K562 (cell line): ENCODE measurements around the gene SIRT7. TPM values are rescaled to one million over a fixed set of nuclear protein-coding genes. Genes with fewer than 3 reads are reported as not detected.

ENCODE experiments used
- DNMT1 ChIP-seq: fragments of 450-650 bp; IDR thresholded peaks from 2 replicates; pipeline ENCODE4 v1.6.1; 2016; ENCODE audit warnings: antibody characterized with exemption, mild to moderate bottlenecking
- ELF2 ChIP-seq: fragments of 250-450 bp; sonication (Bioruptor Pico); IDR thresholded peaks from 2 replicates; pipeline ENCODE4 v1.5.0; 2021; ENCODE audit warnings: mild to moderate bottlenecking
- KAT7 ChIP-seq: sonication (generic); formaldehyde crosslinking; IDR thresholded peaks from 2 replicates; pipeline ENCODE4 v1.8.0; 2022; ENCODE audit warnings: missing genetic modification reagents, mild to moderate bottlenecking, borderline replicate concordance
- MYC ChIP-seq, 2 experiments: fragments of 250-450 bp in 1 of 2; sonication (Bioruptor Pico) in 1 of 2; IDR thresholded peaks; 2 replicates each; pipeline versions ENCODE4 v1.5.1 to v1.6.1; 2012 to 2021; ENCODE audit warnings: low read depth in 2 of 2, borderline replicate concordance in 1 of 2, improper control_type of control experiment in 1 of 2, low read length in 1 of 2, mild to moderate bottlenecking in 1 of 2, moderate library complexity in 1 of 2
- NCOA6 ChIP-seq: fragments of 450-650 bp; IDR thresholded peaks from 2 replicates; pipeline ENCODE4 v1.6.1; 2017; ENCODE audit warnings: mild to moderate bottlenecking
- NFRKB ChIP-seq: fragments of 450-650 bp; IDR thresholded peaks from 2 replicates; pipeline ENCODE4 v1.6.1; 2016; ENCODE audit warnings: low read depth
- NONO ChIP-seq, 2 experiments: fragments of 200-400 bp in 1 of 2; fragments of 450-650 bp in 1 of 2; formaldehyde crosslinking in 1 of 2; IDR thresholded peaks; 2 replicates each; pipeline ENCODE4 v1.6.1; 2017; ENCODE audit warnings: low read depth in 2 of 2, mild to moderate bottlenecking in 2 of 2, moderate library complexity in 2 of 2, low read length in 1 of 2
- SIN3B ChIP-seq: fragments of 450-650 bp; IDR thresholded peaks from 2 replicates; pipeline ENCODE4 v1.6.1; 2017; ENCODE audit warnings: low read depth, mild to moderate bottlenecking, moderate library complexity
- SMAD2 ChIP-seq: fragments of 150-350 bp; IDR thresholded peaks from 2 replicates; pipeline ENCODE4 v1.6.1; 2014; ENCODE audit warnings: low read depth, mild to moderate bottlenecking, low read length
- SMAD3 ChIP-seq: fragments of 450-650 bp; formaldehyde crosslinking; conservative IDR thresholded peaks from 2 replicates; pipeline ENCODE4 v1.4.0; 2020; ENCODE audit warnings: mild to moderate bottlenecking
- SNIP1 ChIP-seq: fragments of 450-650 bp; IDR thresholded peaks from 2 replicates; pipeline ENCODE4 v1.7.1; 2017; ENCODE audit warnings: low read depth, mild to moderate bottlenecking
- STAT6 ChIP-seq: sonication (generic); formaldehyde crosslinking; IDR thresholded peaks from 2 replicates; pipeline ENCODE4 v1.8.1; 2023; ENCODE audit warnings: mild to moderate bottlenecking, missing genetic modification reagents
- TCF3 ChIP-seq: sonication (generic); formaldehyde crosslinking; IDR thresholded peaks from 2 replicates; pipeline ENCODE4 v1.4.0; 2020; ENCODE audit warnings: mild to moderate bottlenecking, missing genetic modification reagents
- TGIF2 ChIP-seq: sonication (generic); formaldehyde crosslinking; IDR thresholded peaks from 2 replicates; pipeline ENCODE4 v1.8.1; 2022; ENCODE audit warnings: mild to moderate bottlenecking, missing genetic modification reagents, moderate library complexity
- ZBTB40 ChIP-seq, 2 experiments: fragments of 450-650 bp in 1 of 2; sonication (generic) in 1 of 2; formaldehyde crosslinking in 1 of 2; IDR thresholded peaks; 2 replicates each; pipeline versions ENCODE4 v1.7.1 to v1.9.0; 2016 to 2022; ENCODE audit warnings: inconsistent platforms in 1 of 2, mild to moderate bottlenecking in 1 of 2, missing genetic modification reagents in 1 of 2
- polyA plus RNA-seq, 8 experiments: library from polyadenylated mRNA; depleted of rRNA in 4 of 8; stranded (reverse) in 5 of 8; unstranded in 3 of 8; fragments of >200 nt; fragmentation: Nextera tagmentation in 2 of 8; fragmentation: Illumina TruSeq in 1 of 8; extraction: Ambion mirVana in 2 of 8; extraction: Trizol in 1 of 8; gene quantifications; 2 replicates each; pipeline versions ENCODE4 v1.2.1 to v1.2.3, GENCODE V29; 2011 to 2014; ENCODE audit warnings: inconsistent platforms in 1 of 8, missing spikeins in 1 of 8
- total RNA-seq, 7 experiments: library from RNA; depleted of rRNA in 6 of 7; stranded (reverse); fragments of >200 nt in 6 of 7; fragmentation: Illumina TruSeq in 2 of 7; extraction: Trizol in 2 of 7; gene quantifications; 2 replicates each; pipeline versions ENCODE4 v1.2.1 to v1.2.3, GENCODE V29; 2011 to 2021; ENCODE audit warnings: low replicate concordance in 1 of 7

The SIRT7 gene
- total and polyA plus RNA-seq, 9 of the 15 experiments (the other 6 are each of a cell fraction or from before 2014, with no cell fraction given): 1.6 to 54.8 (median 20.3) TPM

- TF ChIP-seq ZBTB40 (IDR thresholded peaks at IDR 0.05) (no peak), ZBTB40 (CRISPR knock-in tag; IDR thresholded peaks at IDR 0.05) (peak; percentile 24; the same call in 1 of the 2 replicates), SMAD3 (CRISPR knock-in tag) (no peak), MYC (IDR thresholded peaks at IDR 0.05; ENCODE audit: low read depth, low read length) (no peak), MYC (CRISPR knock-in tag; IDR thresholded peaks at IDR 0.05; ENCODE audit: borderline replicate concordance, low read depth) (no peak), NONO (IDR thresholded peaks at IDR 0.05; ENCODE audit: low read depth in 2 of 2, low read length in 1 of 2) (peak; percentile 41 to 58; a peak in 2 of 4 replicates), SIN3B (0 out of 2 replicates have a peak, but pooled peaks have one; percentile 20), TCF3 (CRISPR knock-in tag) (no peak), KAT7 (CRISPR knock-in tag) (0 out of 2 replicates have a peak, but pooled peaks have one; percentile 58), DNMT1 (no peak), ELF2 (CRISPR knock-in tag) (0 out of 2 replicates have a peak, but pooled peaks have one; percentile 34), NCOA6 (no peak), NFRKB (no peak), STAT6 (no peak), SNIP1 (no peak), SMAD2 (no peak), TGIF2 (CRISPR knock-in tag) (0 out of 2 replicates have a peak, but pooled peaks have one; percentile 40)
These were observed 47.6 kb downstream of the SIRT7 start (continued) for GRCh38 chr17:81870131-81870980.
